T1000 (cell line): ENCODE measurements around the gene ETV4.

Source experiments
- DNase-seq: peaks from one replicate; lab custom pipeline; 2025; ENCODE audit warnings: mixed read lengths; lab: John Stamatoyannopoulos, UW

The ETV4 gene

GRCh38 chr17:43543771-43544575 is 2.2 kb downstream of the ETV4 start:
- no peak for DNase-seq

GRCh38 chr17:43543300-43543699 is 2.8 kb downstream of the ETV4 start:
- DNase-seq = no peak

- DNase-seq = no peak
Observed at GRCh38 chr17:43542859-43543258, 3.3 kb downstream of the ETV4 start.

- no peak for DNase-seq
Observed at GRCh38 chr17:43540821-43541674, 5.1 kb downstream of the ETV4 start.

GRCh38 chr17:43536236-43536992 is 9.7 kb downstream of the ETV4 start:
- DNase-seq = peak; percentile 32

- DNase-seq = no peak
Observed at GRCh38 chr17:43534909-43535308, 11.2 kb downstream of the ETV4 start.

- no peak for DNase-seq
Observed at GRCh38 chr17:43533699-43534098, 12.4 kb downstream of the ETV4 start.

- no peak for DNase-seq
Observed at GRCh38 chr17:43532581-43532980, 13.6 kb downstream of the ETV4 start.

- DNase-seq = no peak
Observed at GRCh38 chr17:43531955-43532354, 14.2 kb downstream of the ETV4 start.

- DNase-seq = no peak
Observed at GRCh38 chr17:43531082-43531378, 15.1 kb downstream of the ETV4 start.

GRCh38 chr17:43530288-43531081 is 15.7 kb downstream of the ETV4 start:
- peak; percentile 71 for DNase-seq

GRCh38 chr17:43529947-43530287 is 16.2 kb downstream of the ETV4 start:
- no peak for DNase-seq

GRCh38 chr17:43528988-43529814 is 16.9 kb downstream of the ETV4 start:
- no peak for DNase-seq

- no peak for DNase-seq
Observed at GRCh38 chr17:43528319-43528987, 17.7 kb downstream of the ETV4 start.

- no peak for DNase-seq
Observed at GRCh38 chr17:43526886-43527648, 19.1 kb downstream of the ETV4 start.

GRCh38 chr17:43524945-43525575 is 21.1 kb downstream of the ETV4 start:
- no peak for DNase-seq

- DNase-seq = no peak
Observed at GRCh38 chr17:43521389-43521788, 24.8 kb downstream of the ETV4 start.

- DNase-seq = no peak
Observed at GRCh38 chr17:43517615-43518386, 28.3 kb downstream of the ETV4 start.
